Skin of body (tissue), 2 donors: ENCODE results near the gene LIFR. TPM values are rescaled to one million over a fixed set of nuclear protein-coding genes. Genes with fewer than 3 reads are reported as not detected.
A peak's percentile ranks its signal among the peaks of the same experiment; 100 is the strongest.
"Not testable (repeated sequence)": the region's sequence is repeated elsewhere in the genome, so short reads cannot be mapped to it uniquely, and the experiment has no call there.

Experiments used
- DNase-seq: peaks from one replicate; lab custom pipeline; 2025; lab: John Stamatoyannopoulos, UW
- total RNA-seq: library from RNA; depleted of rRNA; stranded (reverse); fragments of >200 nt; gene quantifications from one replicate; pipeline ENCODE4 v1.2.3, GENCODE V29; 2014

Gene LIFR
- total RNA-seq, 1 donor from 2014 or later, result 70.8 TPM

- not testable (repeated sequence) for DNase-seq
Measured at GRCh38 chr5:38516649-38517048, 39.8 kb downstream of the LIFR start.

GRCh38 chr5:38515646-38516045, 40.8 kb downstream of the LIFR start:
- no peak for DNase-seq

- no peak for DNase-seq
Measured at GRCh38 chr5:38515092-38515491, 41.4 kb downstream of the LIFR start.

GRCh38 chr5:38509185-38509584, 47.3 kb downstream of the LIFR start:
- DNase-seq, result no peak

GRCh38 chr5:38506302-38506701, 50.1 kb downstream of the LIFR start:
- no peak for DNase-seq

- no peak for DNase-seq
Measured at GRCh38 chr5:38500573-38501260, 55.7 kb downstream of the LIFR start.

GRCh38 chr5:38497946-38498345, 58.5 kb downstream of the LIFR start:
- no peak for DNase-seq

GRCh38 chr5:38494763-38495162, 61.7 kb downstream of the LIFR start:
- DNase-seq, result no peak

- DNase-seq, result no peak
Measured at GRCh38 chr5:38494175-38494574, 62.3 kb downstream of the LIFR start.

- DNase-seq, result no peak
Measured at GRCh38 chr5:38483805-38484398, 72.5 kb downstream of the LIFR start.

- no peak for DNase-seq
Measured at GRCh38 chr5:38479315-38479904, 77.0 kb downstream of the LIFR start.

- DNase-seq, result peak; percentile 23
Measured at GRCh38 chr5:38478878-38479277, 77.6 kb downstream of the LIFR start.

- DNase-seq, result no peak
Measured at GRCh38 chr5:38478166-38478565, 78.3 kb downstream of the LIFR start.

GRCh38 chr5:38473008-38473407, 83.4 kb downstream of the LIFR start:
- DNase-seq, result no peak

GRCh38 chr5:38472541-38472940, 83.9 kb downstream of the LIFR start:
- no peak for DNase-seq

- DNase-seq, result no peak
Measured at GRCh38 chr5:38471709-38472108, 84.7 kb downstream of the LIFR start.

- DNase-seq, result no peak
Measured at GRCh38 chr5:38469707-38470267, 86.7 kb downstream of the LIFR start.

GRCh38 chr5:38468978-38469706, 87.3 kb downstream of the LIFR start:
- peak; percentile 75 for DNase-seq

GRCh38 chr5:38468202-38468673, 88.2 kb downstream of the LIFR start:
- DNase-seq, result no peak

GRCh38 chr5:38467353-38468040, 88.9 kb downstream of the LIFR start:
- DNase-seq, result peak; percentile 66
